ENCODE measurements around the gene RNPEP. TPM values are rescaled to one million over a fixed set of nuclear protein-coding genes. Genes with fewer than 3 reads are reported as not detected.

The RNPEP gene
- total and polyA plus RNA-seq, 2 of the 13 experiments (the other 11 are each of a cell fraction or from before 2014, with no cell fraction given) = 20.6 to 38.4 TPM

- TF ChIP-seq ZNF878 (CRISPR knock-in tag; IDR thresholded peaks at IDR 0.05) (peak; percentile 60; the same call in 1 of the 2 replicates), ZNF24 (IDR thresholded peaks at IDR 0.05) (no peak), HDAC1 (CRISPR knock-in tag; IDR thresholded peaks at IDR 0.05) (peak; percentile 55; the same call in 1 of the 2 replicates), ZSCAN21 (CRISPR knock-in tag; IDR thresholded peaks at IDR 0.05; ENCODE audit: borderline replicate concordance) (peak; percentile 78), TAF1 (CRISPR knock-in tag; IDR thresholded peaks at IDR 0.05) (peak; percentile 91), KDM6A (CRISPR knock-in tag; IDR thresholded peaks at IDR 0.05; ENCODE audit: low read depth) (no peak), CENPT (CRISPR knock-in tag; IDR thresholded peaks at IDR 0.05; ENCODE audit: low read depth) (no peak; the same call in 1 of the 2 replicates), HOXD1 (CRISPR knock-in tag; IDR thresholded peaks at IDR 0.05) (peak; percentile 61; the same call in 1 of the 2 replicates), ZNF616 (CRISPR knock-in tag; IDR thresholded peaks at IDR 0.05; ENCODE audit: low read depth) (no peak), ZNF407 (CRISPR knock-in tag; IDR thresholded peaks at IDR 0.05; ENCODE audit: not compliant biosample characterization) (peak; percentile 90), EZH2 (conservative IDR thresholded peaks at IDR 0.05; ENCODE audit: low read depth, low read length) (no peak), SATB2 (CRISPR knock-in tag; IDR thresholded peaks at IDR 0.05) (no peak), HHEX (CRISPR knock-in tag; IDR thresholded peaks at IDR 0.05) (no peak), ATM (IDR thresholded peaks at IDR 0.05; ENCODE audit: borderline replicate concordance) (no peak), SNRNP70 (IDR thresholded peaks at IDR 0.05; ENCODE audit: low read depth, low read length) (no peak), ELK4 (CRISPR knock-in tag; IDR thresholded peaks at IDR 0.05; ENCODE audit: borderline replicate concordance) (no peak), ZNF317 (CRISPR knock-in tag; IDR thresholded peaks at IDR 0.05) (peak; percentile 72)
- TF ChIP-seq, protein P1, sequence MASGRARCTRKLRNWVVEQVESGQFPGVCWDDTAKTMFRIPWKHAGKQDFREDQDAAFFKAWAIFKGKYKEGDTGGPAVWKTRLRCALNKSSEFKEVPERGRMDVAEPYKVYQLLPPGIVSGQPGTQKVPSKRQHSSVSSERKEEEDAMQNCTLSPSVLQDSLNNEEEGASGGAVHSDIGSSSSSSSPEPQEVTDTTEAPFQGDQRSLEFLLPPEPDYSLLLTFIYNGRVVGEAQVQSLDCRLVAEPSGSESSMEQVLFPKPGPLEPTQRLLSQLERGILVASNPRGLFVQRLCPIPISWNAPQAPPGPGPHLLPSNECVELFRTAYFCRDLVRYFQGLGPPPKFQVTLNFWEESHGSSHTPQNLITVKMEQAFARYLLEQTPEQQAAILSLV (CRISPR knock-in tag; IDR thresholded peaks at IDR 0.05; ENCODE audit: borderline replicate concordance) = peak; percentile 62; the same call in 1 of the 2 replicates
- TF ChIP-seq, protein P2, sequence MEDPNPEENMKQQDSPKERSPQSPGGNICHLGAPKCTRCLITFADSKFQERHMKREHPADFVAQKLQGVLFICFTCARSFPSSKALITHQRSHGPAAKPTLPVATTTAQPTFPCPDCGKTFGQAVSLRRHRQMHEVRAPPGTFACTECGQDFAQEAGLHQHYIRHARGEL (CRISPR knock-in tag; IDR thresholded peaks at IDR 0.05) = peak; percentile 15; the same call in 1 of the 2 replicates
Observed at GRCh38 chr1:201955009-201955728, 27.3 kb upstream of the RNPEP start, which contains the start of gene TIMM17A (continued).

Measured in HepG2 (cell line).